ELF-1 (cell line): ENCODE measurements around the gene SEL1L3.
A peak's percentile ranks its signal among the peaks of the same experiment; 100 is the strongest.
"Not testable (repeated sequence)": the region's sequence is repeated elsewhere in the genome, so short reads cannot be mapped to it uniquely, and the experiment has no call there.

Source experiments
- DNase-seq: peaks from one replicate; pipeline ENCODE4 v3.0.0-alpha.2; 2016; ENCODE audit warnings: low read depth, low spot score

SEL1L3 gene

GRCh38 chr4:25879991-25880651, 17.3 kb upstream of the SEL1L3 start:
- DNase-seq = no peak

DNA sequence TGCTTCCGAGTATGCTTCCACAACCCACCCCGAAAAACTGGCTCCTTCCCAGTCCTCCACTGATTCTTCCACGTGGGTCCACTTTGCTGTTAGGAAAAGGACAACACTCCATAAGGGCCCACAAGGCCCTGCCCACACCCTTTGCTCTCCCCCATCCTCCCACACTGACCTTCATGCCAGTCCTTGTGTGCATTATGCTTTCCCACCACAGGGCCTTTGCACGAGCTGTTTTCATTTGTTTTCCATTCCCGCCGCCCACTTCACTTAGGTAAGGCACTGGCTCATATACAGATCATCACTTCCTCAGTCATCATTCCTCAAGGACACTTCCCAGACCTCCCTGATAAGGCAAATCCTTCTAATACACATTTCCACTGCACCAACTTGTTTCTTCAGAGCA, 16.8 kb upstream of the SEL1L3 start:
- DNase-seq = no peak

DNA sequence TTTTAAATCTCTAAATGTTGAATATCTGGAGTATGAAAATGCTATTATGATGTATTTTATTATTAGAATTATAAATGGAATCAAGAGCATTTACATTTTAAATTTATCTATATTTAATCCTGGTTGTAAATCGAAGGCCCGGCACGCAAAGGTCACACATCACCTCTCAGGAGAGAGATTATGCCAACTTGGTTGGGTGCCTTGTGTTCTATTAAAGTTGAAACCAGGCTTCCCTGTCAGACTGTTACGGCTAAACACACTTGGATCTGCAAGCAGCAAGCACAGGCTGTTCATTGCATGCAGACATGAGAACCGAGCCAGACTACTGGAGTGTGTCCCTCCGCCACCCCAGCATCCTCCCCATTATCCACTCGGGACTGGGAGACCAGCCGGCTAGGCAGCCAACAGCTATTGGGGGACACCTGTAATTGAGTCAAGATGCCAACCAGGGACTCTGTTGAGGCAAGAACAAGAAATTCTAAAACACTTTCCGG, 16.4 kb upstream of the SEL1L3 start:
- DNase-seq = no peak

GRCh38 chr4:25878676-25879075, 15.9 kb upstream of the SEL1L3 start:
- no peak for DNase-seq

DNA sequence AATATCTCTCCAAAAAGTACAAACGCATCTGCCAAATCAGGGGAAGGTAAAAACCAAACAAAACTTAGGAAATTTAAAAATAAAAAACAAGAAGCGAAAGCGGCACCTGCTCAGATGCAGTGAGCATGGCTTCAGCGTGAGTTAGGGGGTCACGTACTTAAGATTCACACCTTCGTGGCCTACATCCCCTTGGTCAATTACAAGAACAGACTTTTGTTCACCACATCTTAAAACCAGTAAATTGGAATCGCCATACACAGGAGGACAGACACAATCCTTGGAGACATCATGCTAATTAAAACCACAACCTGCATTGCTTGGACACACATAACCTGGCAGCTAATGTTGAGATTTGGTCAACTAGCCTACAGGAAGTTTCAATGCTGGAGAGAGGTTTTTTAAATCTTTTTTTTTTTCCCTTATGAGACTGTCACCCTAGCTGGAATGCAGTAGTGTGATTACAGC, 12.5 kb upstream of the SEL1L3 start:
- no peak for DNase-seq

- no peak for DNase-seq
These were observed 11.9 kb upstream of the SEL1L3 start for GRCh38 chr4:25874655-25875054.

- DNase-seq = no peak
These were observed 10.9 kb upstream of the SEL1L3 start for GRCh38 chr4:25873632-25874129.

- no peak for DNase-seq
These were observed 10.3 kb upstream of the SEL1L3 start for GRCh38 chr4:25872851-25873631.

DNA sequence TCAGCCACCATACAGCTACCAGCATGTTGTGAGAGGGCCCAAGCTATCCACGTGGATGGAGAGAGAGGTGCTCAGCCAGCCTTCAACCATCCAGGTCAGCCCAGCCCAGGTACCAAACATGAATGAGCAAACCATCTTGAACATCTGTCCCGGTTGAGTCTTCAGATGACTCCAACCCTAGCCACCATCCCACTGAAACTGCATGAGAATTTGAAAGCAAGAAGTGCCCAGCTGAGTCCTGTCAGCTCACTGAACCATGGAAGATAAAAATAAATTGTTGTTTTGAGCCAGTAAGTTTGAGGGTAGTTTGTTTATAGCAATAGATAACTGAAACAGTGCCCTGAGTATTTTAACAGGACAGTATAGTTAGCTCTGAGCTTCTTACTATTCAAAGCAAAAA, 7.3 kb upstream of the SEL1L3 start:
- DNase-seq = no peak

- no peak for DNase-seq
These were observed 5.0 kb upstream of the SEL1L3 start for GRCh38 chr4:25867781-25868294.

DNA sequence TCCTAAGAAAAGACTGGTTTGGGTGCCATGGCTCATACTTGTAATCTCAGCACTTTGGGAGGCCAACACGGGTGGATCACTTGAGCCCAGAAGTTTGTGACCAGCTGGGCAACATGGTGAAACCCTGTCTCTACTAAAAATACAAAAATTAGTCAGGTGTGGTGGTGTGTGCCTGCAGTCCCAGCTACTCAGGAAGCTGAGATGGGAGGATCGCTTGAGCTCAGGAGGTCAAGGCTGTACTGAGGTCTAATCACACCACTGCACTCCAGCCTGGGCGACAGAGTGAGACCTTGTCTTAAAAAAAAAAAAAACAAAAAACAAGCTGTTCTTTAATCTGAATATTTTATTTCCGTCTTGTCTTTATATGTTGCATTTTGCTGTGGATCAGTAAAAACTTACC, 3.6 kb upstream of the SEL1L3 start:
- not testable (repeated sequence) for DNase-seq

DNA sequence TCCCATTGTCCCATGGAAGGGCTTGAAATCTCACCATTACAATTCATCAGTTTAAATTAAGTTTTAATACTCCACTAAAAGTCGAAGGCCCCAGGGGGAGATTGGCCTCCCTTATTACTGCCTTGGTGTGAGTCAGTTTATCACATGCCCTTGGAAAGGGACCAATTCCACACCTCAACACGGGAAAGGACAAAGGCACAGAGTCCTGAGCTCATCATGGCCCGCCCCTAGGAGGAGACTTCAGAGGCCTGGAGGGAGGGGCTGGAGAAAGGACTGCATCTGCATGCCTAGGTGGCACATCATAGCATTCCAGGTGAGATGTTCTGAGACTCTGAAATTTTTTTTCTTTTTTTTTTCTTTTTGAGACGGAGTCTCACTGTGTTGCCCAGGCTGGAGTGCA, 2.8 kb upstream of the SEL1L3 start:
- DNase-seq = peak; percentile 27

- DNase-seq = peak; percentile 40
These were observed 1.1 kb upstream of the SEL1L3 start for GRCh38 chr4:25863831-25864418.

DNA sequence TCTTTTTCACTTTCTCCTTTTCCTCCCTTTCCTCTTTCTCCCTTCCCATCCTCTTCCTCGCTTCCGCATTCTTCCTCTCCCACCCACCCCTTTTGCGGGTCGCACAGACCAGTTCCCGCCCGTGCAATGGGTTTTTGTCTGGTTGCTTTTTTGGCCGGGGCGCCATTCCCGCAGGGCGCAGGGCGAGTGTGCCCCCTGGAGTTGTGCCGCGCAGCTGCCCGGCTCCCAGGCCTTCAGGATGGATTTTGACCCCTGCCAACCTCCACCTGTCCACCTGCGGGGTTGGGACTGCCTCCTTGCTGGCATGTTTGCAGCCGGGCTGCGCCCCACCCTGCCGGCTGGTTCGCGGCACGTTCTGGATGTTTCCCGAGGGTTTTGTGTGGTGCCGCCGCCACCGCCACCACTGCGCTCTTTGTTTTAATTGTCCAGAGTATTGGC, 578 bp upstream of the SEL1L3 start:
- peak; percentile 49 for DNase-seq

DNA sequence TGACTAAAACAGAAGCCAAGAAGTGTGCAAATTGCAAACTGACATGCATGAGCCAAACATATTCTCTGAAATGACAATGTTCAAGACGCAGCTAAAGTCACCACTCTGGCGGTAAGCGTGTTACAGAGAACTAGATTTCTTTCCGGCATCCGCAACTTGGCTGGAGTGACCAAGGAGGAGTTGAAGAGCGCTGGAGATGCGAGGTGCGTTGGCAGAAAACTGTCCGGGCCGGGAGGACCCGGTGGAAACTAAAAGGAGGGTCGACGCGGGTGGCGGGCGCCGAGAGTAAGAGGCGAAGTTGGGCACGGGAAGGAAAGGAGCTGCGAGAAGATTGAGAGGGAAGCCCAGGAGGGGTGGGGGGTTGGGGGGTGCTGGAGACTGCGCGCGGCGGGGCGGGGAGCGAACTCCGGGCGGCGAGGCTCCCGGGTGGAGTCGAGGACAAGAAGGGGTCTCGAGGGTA, 807 bp downstream of the SEL1L3 start:
- peak; percentile 12 for DNase-seq

DNA sequence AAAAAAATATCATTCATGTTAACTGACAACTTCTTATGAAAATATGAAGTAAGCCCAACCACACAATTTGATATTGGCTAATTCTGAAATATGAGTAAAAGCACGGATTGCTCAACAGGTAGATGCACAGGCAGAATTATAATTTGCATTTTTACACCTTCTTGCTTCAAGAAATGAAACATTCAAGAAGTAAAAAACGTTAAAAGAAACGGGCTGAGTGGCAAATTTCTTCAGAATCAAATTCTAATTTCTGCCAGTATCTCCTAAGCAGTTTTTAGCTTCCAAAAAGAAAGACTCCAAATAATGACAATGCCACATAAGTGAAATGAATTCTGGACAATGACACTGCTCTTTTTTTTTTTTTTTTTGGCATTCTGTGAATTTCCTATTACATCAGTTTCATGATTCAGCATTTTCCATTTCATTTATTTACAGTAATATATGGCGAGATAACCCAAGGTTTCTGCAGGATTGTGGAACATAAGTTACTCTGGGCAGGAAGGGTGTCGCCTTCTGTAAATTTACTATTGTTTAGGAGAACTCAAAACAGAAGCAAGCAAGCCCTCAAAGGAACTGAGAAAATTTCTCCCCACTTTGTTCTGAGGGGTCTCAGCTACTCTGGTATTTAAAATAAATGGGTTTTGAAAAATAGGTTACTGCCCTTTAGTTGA, 1.4 kb downstream of the SEL1L3 start:
- DNase-seq = no peak

GRCh38 chr4:25860586-25861279, 2.1 kb downstream of the SEL1L3 start:
- DNase-seq = no peak

DNA sequence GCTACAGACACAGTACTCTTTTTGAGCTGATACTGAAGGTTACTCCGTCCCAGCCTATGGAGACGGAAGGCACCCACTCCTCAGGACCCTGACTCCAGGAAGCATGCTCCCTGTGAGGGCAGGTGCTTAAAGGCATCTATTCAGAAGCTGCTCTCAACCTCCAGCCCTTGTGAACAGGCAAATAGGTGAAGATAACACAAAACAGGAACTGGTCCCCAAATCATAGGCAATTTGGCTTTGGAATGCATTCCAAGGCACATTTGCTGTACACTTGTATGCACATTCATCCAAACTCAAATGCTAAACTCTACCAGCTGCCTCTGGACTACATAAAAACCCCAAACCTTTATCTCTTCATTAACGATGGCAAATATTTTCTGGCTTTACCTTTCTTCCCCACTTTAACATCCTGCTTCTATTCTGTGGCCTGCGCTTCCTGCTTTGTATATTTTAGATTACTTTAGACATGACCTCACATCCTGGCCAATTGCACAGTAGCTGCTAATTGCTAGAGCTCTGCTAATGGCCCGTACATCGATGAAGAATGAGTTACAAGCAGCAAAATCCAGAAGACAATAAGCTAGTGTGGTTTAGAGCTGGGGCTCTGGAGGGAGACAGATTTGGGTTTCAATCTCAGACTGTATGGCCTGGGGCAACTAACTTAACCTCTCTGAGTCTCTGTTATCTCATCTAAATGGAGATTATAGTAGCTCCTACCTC, 3.2 kb downstream of the SEL1L3 start:
- no peak for DNase-seq

GRCh38 chr4:25857851-25858400, 4.9 kb downstream of the SEL1L3 start:
- DNase-seq = no peak

DNA sequence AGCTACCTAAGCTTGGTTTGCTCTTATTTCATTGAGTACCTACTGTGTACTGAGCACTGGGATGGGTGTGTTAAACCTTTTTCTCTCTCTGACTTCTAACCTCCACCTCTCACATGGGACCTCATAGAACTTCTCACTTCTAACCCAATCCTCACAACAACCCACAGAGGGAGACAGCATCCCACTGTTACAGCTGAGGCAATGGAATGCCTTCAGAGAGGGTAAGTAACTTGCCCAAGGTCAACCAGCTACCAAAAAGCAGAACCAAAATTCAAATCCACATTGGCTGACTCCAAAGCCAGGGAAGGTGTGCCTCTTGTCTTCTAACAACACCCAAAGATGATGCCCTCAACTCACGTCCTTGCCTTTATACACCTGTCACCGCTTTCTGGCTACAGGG, 5.4 kb downstream of the SEL1L3 start:
- DNase-seq = no peak
